ENCODE data around the gene RNF111.
A peak's percentile ranks its signal among the peaks of the same experiment; 100 is the strongest.
"Not testable (repeated sequence)": the region's sequence is repeated elsewhere in the genome, so short reads cannot be mapped to it uniquely, and the experiment has no call there.

RNF111 gene

DNA sequence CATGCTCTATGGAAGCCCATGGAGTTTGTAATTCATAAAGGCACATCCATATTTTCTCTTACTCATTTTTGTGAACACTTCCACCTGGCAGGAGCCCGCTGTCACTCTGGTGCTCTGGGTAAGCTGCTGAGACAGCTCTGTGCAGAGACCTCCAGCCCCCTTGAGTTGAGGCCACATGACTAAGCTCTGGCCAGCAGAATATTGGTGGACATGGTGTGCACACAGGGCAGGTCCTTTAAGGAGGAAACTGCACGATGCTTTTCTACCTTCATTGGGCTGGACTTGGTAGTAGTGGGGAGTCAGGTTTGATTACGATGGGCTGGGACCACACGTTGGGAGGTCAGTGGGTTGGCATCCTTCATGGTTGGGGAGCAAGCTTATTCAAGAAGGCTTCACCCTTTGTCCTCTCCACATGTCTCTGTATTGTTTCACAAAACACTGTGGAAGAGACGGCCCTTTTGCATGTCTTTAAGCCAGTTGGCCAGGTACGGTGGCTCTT is 146.5 kb downstream of the RNF111 start:
- H3K4me3 ChIP-seq (ENCODE audit: control insufficient read depth, low read depth, low read length): no peak overlapping the region
- TF ChIP-seq, protein P1, sequence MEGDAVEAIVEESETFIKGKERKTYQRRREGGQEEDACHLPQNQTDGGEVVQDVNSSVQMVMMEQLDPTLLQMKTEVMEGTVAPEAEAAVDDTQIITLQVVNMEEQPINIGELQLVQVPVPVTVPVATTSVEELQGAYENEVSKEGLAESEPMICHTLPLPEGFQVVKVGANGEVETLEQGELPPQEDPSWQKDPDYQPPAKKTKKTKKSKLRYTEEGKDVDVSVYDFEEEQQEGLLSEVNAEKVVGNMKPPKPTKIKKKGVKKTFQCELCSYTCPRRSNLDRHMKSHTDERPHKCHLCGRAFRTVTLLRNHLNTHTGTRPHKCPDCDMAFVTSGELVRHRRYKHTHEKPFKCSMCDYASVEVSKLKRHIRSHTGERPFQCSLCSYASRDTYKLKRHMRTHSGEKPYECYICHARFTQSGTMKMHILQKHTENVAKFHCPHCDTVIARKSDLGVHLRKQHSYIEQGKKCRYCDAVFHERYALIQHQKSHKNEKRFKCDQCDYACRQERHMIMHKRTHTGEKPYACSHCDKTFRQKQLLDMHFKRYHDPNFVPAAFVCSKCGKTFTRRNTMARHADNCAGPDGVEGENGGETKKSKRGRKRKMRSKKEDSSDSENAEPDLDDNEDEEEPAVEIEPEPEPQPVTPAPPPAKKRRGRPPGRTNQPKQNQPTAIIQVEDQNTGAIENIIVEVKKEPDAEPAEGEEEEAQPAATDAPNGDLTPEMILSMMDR (conservative IDR thresholded peaks at IDR 0.05; ENCODE audit: control insufficient read depth, insufficient read depth, low read depth, low read length): no peak
- DNase-seq (ENCODE audit: low read depth): no peak

DNA sequence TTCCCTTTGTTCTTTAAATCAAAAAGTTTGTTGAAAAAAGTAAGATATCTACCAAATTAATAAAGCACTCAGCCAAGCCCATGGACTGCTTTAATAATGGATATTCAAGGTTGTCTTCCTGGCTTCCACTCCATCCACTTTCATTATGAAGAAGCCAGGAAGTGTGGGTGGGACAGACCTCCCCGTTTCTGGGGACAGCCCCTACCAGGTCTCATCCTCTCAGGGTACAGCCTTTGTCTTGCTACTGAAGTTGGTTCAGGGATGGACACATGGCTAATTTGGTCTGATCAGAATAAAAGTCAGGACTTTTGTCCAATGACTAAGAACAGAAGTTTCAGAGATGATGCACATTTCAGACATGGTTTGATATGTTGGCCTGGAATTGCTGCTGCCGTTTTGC is 150.1 kb downstream of the RNF111 start:
- TF ChIP-seq, protein P1 (conservative IDR thresholded peaks at IDR 0.05; ENCODE audit: control insufficient read depth, insufficient read depth, low read depth, low read length): no peak
- H3K4me3 ChIP-seq (ENCODE audit: control insufficient read depth, low read depth, low read length): no peak overlapping the region
- no peak for DNase-seq (ENCODE audit: low read depth)

DNA sequence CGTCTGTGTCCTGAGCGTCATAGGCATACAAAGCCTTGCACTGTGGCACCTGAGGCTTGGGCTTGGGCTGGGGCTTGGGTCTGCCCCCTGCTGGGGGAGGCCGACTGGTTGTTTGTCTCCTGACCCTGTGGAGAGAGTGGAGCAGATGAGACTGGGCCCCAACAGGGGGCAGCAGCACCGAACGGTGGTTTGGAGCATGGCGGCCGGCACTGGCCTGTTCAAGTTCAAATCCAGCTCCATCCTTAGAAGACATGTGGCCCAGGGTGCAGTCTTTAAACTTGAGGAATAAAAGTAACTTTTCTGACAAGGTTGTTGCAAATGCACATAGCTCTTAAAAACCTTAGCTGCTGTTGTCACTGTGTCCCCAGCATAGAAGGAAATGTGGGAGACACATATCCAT is 150.8 kb downstream of the RNF111 start:
- TF ChIP-seq, protein P1 (conservative IDR thresholded peaks at IDR 0.05; ENCODE audit: control insufficient read depth, insufficient read depth, low read depth, low read length): peak; percentile 67
- no peak overlapping the region for H3K4me3 ChIP-seq (ENCODE audit: control insufficient read depth, low read depth, low read length)
- DNase-seq (ENCODE audit: low read depth): peak; percentile 59

DNA sequence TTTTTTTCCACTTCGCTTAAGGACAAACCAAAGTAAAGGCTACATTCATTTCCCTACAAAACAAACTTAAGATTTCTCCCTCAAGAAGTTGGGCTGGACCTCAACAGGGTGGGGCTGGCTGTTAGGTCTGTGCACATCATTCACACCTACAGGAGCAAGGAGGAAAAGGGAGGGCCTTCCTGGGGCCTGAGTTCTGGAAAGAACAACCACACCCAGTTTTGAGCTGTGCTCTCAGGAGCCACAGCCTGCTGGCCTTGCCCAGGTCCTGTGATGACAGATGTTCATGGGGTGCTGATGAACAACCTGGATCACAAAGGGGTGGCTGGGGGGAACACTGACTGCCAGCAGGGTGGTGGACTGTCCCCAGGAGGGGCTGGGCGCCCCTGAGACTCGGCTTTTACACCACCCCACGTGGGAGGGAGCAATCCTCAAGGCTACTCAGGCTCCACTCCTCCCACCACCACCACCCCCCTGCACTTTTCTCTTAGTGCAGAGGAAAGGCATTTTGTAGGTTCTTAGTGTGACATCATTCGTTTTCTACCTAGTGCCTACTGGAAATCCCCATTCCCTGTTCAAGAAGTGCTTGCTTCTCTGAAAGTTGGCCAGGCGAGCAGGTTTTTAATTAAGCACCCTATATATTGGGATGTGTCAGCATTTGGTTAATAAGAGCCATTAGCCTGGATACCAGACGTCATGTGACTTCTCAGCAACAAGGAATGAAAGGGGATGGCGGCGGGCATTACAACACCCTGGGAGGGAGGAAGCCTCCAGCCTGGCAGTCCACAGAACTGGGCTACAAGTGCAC is 153.2 kb downstream of the RNF111 start:
- TF ChIP-seq, protein P1 (conservative IDR thresholded peaks at IDR 0.05; ENCODE audit: control insufficient read depth, insufficient read depth, low read depth, low read length): no peak
- DNase-seq (ENCODE audit: low read depth): no peak
- no peak overlapping the region for H3K4me3 ChIP-seq (ENCODE audit: control insufficient read depth, low read depth, low read length)

DNA sequence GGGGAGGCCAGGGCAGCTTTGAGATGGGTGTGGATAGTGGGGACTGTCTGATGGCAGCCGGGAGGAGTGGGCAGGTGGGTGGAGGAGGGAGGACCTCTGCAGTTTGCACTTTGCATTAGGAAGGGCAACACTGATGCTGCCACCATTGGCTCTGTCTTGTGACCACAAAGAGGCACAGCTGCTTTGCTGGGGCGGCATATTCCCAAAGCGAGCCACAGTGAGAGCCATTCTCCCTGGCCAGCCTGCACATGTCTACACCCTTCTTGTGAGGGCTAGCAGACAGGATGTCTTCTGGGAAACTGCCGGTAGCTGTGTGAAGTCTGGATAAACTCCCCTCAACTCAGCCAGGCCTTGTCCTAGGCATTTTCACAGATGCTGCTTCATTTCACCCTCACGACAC is 155.8 kb downstream of the RNF111 start:
- no peak for DNase-seq (ENCODE audit: low read depth)
- TF ChIP-seq, protein P1 (conservative IDR thresholded peaks at IDR 0.05; ENCODE audit: control insufficient read depth, insufficient read depth, low read depth, low read length): no peak
- H3K4me3 ChIP-seq (ENCODE audit: control insufficient read depth, low read depth, low read length): no peak overlapping the region

DNA sequence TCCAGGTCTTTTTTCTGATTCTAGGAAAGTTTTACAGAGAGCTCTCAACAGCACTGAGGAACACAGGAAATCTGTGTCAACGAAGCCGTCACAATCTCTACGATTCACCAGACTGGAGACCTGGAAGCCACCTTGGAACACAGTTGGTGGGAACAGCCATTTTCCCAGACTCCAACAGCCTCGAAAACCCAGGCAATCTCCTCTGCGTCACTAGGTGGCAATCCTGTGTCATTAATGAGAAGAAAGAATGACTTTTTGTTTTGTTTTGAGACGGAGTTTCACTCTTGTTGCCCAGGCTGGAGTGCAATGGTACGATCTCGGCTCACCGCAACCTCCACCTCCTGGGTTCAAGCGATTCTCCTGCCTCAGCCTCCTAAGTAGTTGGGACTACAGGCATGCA is 157.1 kb downstream of the RNF111 start:
- DNase-seq (ENCODE audit: low read depth): not testable (repeated sequence)
- TF ChIP-seq, protein P1 (conservative IDR thresholded peaks at IDR 0.05; ENCODE audit: control insufficient read depth, insufficient read depth, low read depth, low read length): peak; percentile 20

More for the DNA sequence above, 157.1 kb downstream of the RNF111 start:
- H3K4me3 ChIP-seq (ENCODE audit: control insufficient read depth, low read depth, low read length): not testable (repeated sequence)

Data from fibroblast of mammary gland (primary cell).